Testis (tissue), 3 donors: ENCODE measurements around the gene IFITM2. TPM values are rescaled to one million over a fixed set of nuclear protein-coding genes. Genes with fewer than 3 reads are reported as not detected.
A peak's percentile ranks its signal among the peaks of the same experiment; 100 is the strongest.

Source experiments
- DNase-seq: peaks from one replicate; pipeline ENCODE4 v3.0.0-alpha.2; 2019
- H3K27ac ChIP-seq, 2 donors: fragments of 200-600 bp; sonication (generic); one replicate each; pipeline ENCODE4 v1.5.1; 2019
- H3K27me3 ChIP-seq: fragments of 200-600 bp; sonication (generic); one replicate; pipeline ENCODE4 v1.5.1; 2019
- H3K36me3 ChIP-seq: fragments of 200-600 bp; sonication (generic); one replicate; pipeline ENCODE4 v1.5.1; 2017; ENCODE audit warnings: low read depth; ENCODE audit errors: missing control alignments
- H3K4me1 ChIP-seq: fragments of 200-600 bp; sonication (generic); one replicate; pipeline ENCODE4 v1.5.1; 2019
- H3K4me3 ChIP-seq, 2 donors: fragments of 200-600 bp; sonication (generic); one replicate each; pipeline ENCODE4 v1.5.1; 2017 to 2019
- H3K9me3 ChIP-seq: fragments of 200-600 bp; sonication (generic); one replicate; pipeline ENCODE4 v1.5.1; 2017
- POLR2A ChIP-seq: fragments of 450-650 bp; IDR thresholded peaks from one replicate; pipeline ENCODE4 v1.6.1; 2017; ENCODE audit warnings: antibody characterized with exemption, mild to moderate bottlenecking, moderate library complexity
- WGBS, 2 donors: methylation state at CpG; one replicate each; pipeline ENCODE4 v1.1.5; 2018; 5-methylcytosine and 5-hydroxymethylcytosine counted together
- intact Hi-C: fragments of 100-400 bp; cut with DNase I; formaldehyde crosslinking; loops from one replicate; pipeline ENCODE4 v1.15.1; 2023; ENCODE audit warnings: low total_unique reads
- polyA plus RNA-seq: library from polyadenylated mRNA; stranded (reverse); fragments of 350-450 nt; fragmentation: Illumina TruSeq; extraction: RNeasy Lipid Tissue Mini Kit (QIAGEN cat#74804); gene quantifications from one replicate; pipeline ENCODE4 v1.2.3, GENCODE V29; 2014; ENCODE audit warnings: low read depth, low replicate concordance; ENCODE audit not compliant: insufficient read depth
- total RNA-seq, 2 donors: library from RNA; depleted of rRNA; stranded (reverse); fragments of >200 nt; gene quantifications; one replicate each; pipeline ENCODE4 v1.2.3, GENCODE V29; 2016
- TF ChIP-seq, protein P1 (sequence below), 3 experiments: fragments of 450-650 bp in 2 of 3; fragments of 200-600 bp in 1 of 3; sonication (generic) in 1 of 3; IDR thresholded peaks; one replicate each; pipeline ENCODE4 v1.5.1; 2016 to 2019; ENCODE audit warnings: antibody characterized with exemption in 3 of 3, mild to moderate bottlenecking in 2 of 3, moderate library complexity in 1 of 3

The IFITM2 gene
- total and polyA plus RNA-seq, 3 donors from 2014 or later = 119 to 283 (median 169) TPM

DNA sequence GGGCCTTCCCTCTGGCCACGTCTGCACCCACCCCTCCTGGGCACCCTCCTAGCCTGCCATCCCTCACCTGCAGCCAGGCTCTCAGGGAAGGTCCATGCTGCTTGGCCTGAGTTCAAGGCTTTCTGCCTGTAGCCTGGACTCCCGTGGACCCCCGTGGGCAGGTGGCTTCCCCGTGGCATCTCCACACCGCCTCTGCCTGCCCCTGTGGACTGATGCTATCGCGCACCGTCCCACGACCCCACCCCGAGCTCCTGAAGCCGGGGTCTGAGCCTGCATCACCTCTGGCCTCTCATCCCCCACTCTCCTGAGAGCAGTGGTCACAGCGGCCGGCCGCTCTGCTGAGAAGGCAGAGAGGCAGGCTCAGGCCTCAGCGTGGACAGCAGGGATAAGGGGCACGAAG lies 12.8 kb upstream of the IFITM2 start:
- intact Hi-C loops = loop anchor here (10.0 kb wide), 1 partner anchor 60 kb away; no protein-coding TSS in a partner anchor
- no peak for TF ChIP-seq POLR2A
- TF ChIP-seq, protein P1, sequence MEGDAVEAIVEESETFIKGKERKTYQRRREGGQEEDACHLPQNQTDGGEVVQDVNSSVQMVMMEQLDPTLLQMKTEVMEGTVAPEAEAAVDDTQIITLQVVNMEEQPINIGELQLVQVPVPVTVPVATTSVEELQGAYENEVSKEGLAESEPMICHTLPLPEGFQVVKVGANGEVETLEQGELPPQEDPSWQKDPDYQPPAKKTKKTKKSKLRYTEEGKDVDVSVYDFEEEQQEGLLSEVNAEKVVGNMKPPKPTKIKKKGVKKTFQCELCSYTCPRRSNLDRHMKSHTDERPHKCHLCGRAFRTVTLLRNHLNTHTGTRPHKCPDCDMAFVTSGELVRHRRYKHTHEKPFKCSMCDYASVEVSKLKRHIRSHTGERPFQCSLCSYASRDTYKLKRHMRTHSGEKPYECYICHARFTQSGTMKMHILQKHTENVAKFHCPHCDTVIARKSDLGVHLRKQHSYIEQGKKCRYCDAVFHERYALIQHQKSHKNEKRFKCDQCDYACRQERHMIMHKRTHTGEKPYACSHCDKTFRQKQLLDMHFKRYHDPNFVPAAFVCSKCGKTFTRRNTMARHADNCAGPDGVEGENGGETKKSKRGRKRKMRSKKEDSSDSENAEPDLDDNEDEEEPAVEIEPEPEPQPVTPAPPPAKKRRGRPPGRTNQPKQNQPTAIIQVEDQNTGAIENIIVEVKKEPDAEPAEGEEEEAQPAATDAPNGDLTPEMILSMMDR (IDR thresholded peaks at IDR 0.05) = no peak
- peaks cover 18% of the 10 kb centered on the region for H3K4me1 ChIP-seq
- no peak overlapping the region for H3K4me3 ChIP-seq
- WGBS, 2 donors = 77 to 85% methylated on average over 15 to 16 of the region's 16 CpGs
- DNase-seq = no peak
- H3K27me3 ChIP-seq = no peaks in the 10 kb centered on the region
- peak overlapping the region in 1 of 2 donors; percentile 48 for H3K27ac ChIP-seq
- no peaks in the 10 kb centered on the region for H3K9me3 ChIP-seq
- no peaks in the 10 kb centered on the region for H3K36me3 ChIP-seq

DNA sequence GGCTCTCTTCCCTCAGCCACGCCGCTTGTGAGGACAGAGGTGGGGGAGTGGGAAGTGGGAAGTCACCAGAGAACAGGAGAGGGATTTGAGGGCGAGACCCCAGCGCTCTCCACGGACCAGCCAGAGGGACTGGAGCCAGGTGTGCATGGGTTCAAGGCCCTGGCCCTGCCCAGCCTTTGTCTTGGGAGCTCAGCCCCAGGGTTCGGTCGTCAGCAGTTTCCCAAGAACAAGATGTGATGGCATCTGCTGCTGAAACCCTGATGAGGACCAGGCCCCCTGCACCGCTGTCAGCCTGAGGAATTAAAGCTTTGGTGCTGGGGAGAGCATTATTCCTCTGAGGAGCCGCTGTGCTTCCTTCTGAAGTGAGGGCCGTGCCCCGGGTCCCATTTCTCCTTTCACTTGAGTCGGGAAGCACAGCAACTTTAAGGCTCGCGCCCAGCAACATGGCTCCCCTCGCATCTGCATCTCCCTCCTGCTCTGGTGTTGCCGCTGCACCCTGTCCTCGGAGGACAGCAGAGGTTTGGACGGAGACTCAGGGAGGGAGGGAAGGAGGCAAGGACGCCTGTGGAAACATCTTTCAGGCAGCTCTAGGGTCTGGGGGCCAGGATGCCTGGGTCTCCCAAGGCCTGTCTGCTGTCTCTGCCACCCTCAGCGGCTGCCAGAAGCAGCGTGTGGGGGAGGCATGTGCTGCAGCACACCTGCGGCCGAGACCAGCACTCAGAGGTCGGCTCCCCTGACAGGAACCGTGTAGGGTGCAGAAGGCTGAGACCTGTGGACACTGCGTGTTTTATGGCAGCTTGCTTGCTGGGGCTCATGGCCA lies 12.1 kb upstream of the IFITM2 start:
- H3K9me3 ChIP-seq = no peaks in the 10 kb centered on the region
- WGBS, 2 donors = 55 to 59% methylated on average over 17 to 26 of the region's 26 CpGs
- no peak for DNase-seq
- H3K4me3 ChIP-seq = no peak overlapping the region
- intact Hi-C loops = loop anchor here (10.0 kb wide), 1 partner anchor 59 kb away; no protein-coding TSS in a partner anchor
- peaks cover 18% of the 10 kb centered on the region for H3K4me1 ChIP-seq
- TF ChIP-seq, protein P1 (IDR thresholded peaks at IDR 0.05) = no peak
- H3K27me3 ChIP-seq = no peaks in the 10 kb centered on the region
- no peaks in the 10 kb centered on the region for H3K36me3 ChIP-seq
- H3K27ac ChIP-seq = peak overlapping the region in 1 of 2 donors; percentile 48

DNA sequence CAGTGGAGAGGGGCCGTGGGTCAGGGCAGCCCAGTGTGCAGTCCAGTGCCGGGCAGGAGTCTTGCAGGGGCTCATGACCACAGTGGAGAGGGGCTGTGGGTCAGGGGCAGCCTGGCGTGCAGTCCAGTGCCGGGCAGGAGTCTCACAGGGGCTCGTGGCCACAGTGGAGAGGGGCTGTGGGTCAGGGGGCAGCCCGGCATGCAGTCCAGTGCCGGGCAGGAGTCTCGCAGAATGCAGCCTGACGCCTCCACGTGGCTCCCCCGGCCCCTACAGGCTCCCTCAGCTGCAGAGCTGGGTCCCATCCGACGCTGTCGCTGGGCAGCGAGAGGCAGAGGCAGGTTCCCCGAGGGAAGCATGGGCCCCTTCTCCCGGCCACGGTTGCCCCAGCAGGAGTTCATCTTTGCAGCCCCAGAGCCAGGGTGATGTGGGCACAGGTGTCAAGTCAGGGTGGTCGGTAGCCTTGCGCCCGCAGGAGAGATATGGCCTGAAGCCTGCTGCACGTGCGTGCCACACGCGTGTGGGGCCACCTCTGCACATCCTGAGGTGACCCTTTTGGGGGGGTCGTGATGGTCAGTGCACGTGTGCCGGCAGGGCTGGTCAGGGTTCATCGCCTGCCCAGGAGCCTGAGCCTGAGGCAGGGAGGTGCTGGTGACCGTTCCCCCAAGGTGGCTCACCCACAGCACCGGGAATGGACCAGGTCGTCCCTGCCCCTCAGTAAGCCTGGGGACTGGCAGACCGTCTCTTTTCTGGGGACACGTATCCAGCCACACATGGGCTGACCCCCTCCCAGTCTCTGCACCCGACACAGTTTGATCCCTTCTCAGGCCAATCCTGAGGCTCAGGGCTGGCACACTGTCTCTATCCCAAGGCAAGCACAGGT lies 11.2 kb upstream of the IFITM2 start:
- H3K9me3 ChIP-seq = no peaks in the 10 kb centered on the region
- H3K27me3 ChIP-seq = no peaks in the 10 kb centered on the region
- TF ChIP-seq POLR2A = no peak
- TF ChIP-seq, protein P1 (IDR thresholded peaks at IDR 0.05) = no peak
- H3K4me1 ChIP-seq = peaks cover 18% of the 10 kb centered on the region
- no peaks in the 10 kb centered on the region for H3K36me3 ChIP-seq
- intact Hi-C loops = loop anchor here (10.0 kb wide), 1 partner anchor 58 kb away; no protein-coding TSS in a partner anchor
- no peak overlapping the region for H3K4me3 ChIP-seq
- DNase-seq = no peak
- peak overlapping the region; percentile 30 to 44 for H3K27ac ChIP-seq
- 69 to 76% methylated on average over 11 to 21 of the region's 35 CpGs for WGBS, 2 donors

GRCh38 chr11:297051-297585 lies 10.5 kb upstream of the IFITM2 start:
- Histone ChIP-seq H3K4me3 (no peak overlapping the region), H3K4me1 (peaks cover 18% of the 10 kb centered on the region), H3K27ac (peak overlapping the region; percentile 30 to 44), H3K9me3 (no peaks in the 10 kb centered on the region), H3K36me3 (no peaks in the 10 kb centered on the region), H3K27me3 (no peaks in the 10 kb centered on the region)
- intact Hi-C loops = loop anchor here (10.0 kb wide), 1 partner anchor 58 kb away; no protein-coding TSS in a partner anchor
- WGBS, 2 donors = 60 to 69% methylated on average over 5 to 13 of the region's 13 CpGs
- no peak for TF ChIP-seq POLR2A
- TF ChIP-seq, protein P1 (IDR thresholded peaks at IDR 0.05) = no peak
- DNase-seq = no peak
